ENCODE results near the gene GGT6. TPM values are rescaled to one million over a fixed set of nuclear protein-coding genes. Genes with fewer than 3 reads are reported as not detected.

The GGT6 gene
- total RNA-seq, 2 donors from 2014 or later, result 158 to 163 TPM

DNA sequence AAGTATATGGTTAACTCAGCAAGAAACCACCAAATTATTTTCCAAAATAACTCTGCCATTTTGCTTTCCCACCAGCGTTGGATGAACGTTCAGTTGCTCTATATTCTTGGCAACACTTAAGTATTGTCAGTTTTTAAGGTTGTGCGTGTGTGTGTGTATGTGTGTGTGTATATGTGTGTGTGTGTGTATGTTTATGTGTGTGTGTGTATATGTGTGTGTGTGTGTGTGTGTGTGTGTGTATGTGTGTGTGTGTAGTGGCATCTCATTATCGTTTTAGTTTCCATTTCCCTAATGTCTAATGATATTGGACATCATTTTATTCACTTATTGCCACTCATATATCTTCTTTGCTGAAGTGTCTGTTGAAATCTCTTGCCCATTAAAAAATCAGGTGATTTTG, 12.7 kb upstream of the GGT6 start:
- intact Hi-C loops (cut with DNase I), result no loop called here
- no peaks in the 10 kb centered on the region for H3K4me1 ChIP-seq
- no peaks in the 10 kb centered on the region for H3K36me3 ChIP-seq
- no peaks in the 10 kb centered on the region for H3K9me3 ChIP-seq
- H3K27ac ChIP-seq, result no peak overlapping the region
- TF ChIP-seq, protein P1, sequence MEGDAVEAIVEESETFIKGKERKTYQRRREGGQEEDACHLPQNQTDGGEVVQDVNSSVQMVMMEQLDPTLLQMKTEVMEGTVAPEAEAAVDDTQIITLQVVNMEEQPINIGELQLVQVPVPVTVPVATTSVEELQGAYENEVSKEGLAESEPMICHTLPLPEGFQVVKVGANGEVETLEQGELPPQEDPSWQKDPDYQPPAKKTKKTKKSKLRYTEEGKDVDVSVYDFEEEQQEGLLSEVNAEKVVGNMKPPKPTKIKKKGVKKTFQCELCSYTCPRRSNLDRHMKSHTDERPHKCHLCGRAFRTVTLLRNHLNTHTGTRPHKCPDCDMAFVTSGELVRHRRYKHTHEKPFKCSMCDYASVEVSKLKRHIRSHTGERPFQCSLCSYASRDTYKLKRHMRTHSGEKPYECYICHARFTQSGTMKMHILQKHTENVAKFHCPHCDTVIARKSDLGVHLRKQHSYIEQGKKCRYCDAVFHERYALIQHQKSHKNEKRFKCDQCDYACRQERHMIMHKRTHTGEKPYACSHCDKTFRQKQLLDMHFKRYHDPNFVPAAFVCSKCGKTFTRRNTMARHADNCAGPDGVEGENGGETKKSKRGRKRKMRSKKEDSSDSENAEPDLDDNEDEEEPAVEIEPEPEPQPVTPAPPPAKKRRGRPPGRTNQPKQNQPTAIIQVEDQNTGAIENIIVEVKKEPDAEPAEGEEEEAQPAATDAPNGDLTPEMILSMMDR (IDR thresholded peaks at IDR 0.05), result no peak
- no peak overlapping the region for H3K9ac ChIP-seq (ENCODE audit: low read depth in 2 of 2, low read length in 2 of 2)
- H3K4me3 ChIP-seq, result no peak overlapping the region
- no peak for DNase-seq
- no peaks in the 10 kb centered on the region for H3K27me3 ChIP-seq

- DNase-seq, result no peak
- intact Hi-C loops (cut with DNase I), result no loop called here
- Histone ChIP-seq H3K27me3 (no peaks in the 10 kb centered on the region), H3K4me1 (no peaks in the 10 kb centered on the region), H3K9me3 (no peaks in the 10 kb centered on the region), H3K27ac (no peak overlapping the region), H3K36me3 (no peaks in the 10 kb centered on the region), H3K9ac (ENCODE audit: low read depth in 2 of 2, low read length in 2 of 2) (no peak overlapping the region), H3K4me3 (no peak overlapping the region)
- TF ChIP-seq, protein P1 (IDR thresholded peaks at IDR 0.05), result no peak
Observed at GRCh38 chr17:4572131-4572530, 11.8 kb upstream of the GGT6 start.

DNA sequence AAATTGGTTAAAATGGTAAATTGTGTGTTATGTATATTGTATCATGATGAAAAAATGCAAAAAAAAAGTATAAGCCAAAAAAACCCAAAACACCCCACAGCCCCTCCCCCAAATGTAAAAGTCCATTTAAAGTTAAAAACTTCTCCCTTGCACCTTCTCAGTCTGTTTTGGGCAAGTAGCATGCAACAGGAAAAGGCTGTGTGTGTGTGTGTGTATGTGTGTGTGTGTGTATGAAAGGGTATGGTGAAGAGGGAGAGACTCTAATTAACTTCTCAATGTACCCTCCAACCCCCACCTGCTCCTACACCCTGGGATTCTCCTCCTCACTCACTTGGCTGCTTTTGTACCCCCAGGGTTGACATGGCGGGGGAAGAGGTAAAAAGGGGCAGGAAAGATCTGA, 9.2 kb upstream of the GGT6 start:
- no peaks in the 10 kb centered on the region for H3K9me3 ChIP-seq
- H3K4me3 ChIP-seq, result no peak overlapping the region
- intact Hi-C loops (cut with DNase I), result no loop called here
- H3K4me1 ChIP-seq, result no peaks in the 10 kb centered on the region
- H3K27ac ChIP-seq, result no peak overlapping the region
- TF ChIP-seq, protein P1 (IDR thresholded peaks at IDR 0.05), result no peak
- H3K9ac ChIP-seq (ENCODE audit: low read depth in 2 of 2, low read length in 2 of 2), result no peak overlapping the region
- no peaks in the 10 kb centered on the region for H3K27me3 ChIP-seq
- H3K36me3 ChIP-seq, result no peaks in the 10 kb centered on the region
- DNase-seq, result no peak

DNA sequence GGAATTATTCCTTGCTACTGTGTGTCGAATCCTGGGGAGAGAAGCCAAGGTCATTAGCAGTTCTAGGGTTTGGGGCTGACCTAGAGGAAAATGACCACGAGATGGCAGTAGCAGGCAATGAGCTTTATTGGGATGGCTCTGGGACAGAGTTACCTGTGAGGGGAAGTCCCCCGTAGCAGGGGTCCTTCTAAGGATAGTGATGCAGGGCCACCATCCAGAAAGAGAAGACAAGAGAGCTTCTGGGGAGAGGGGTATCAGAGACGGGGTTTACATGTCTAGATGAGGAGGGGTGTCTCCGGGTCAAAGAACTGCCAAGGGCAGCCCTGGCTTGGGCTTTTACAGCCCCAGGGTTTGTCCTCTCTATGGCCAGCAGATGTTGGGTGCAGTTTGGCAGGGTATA, 6.4 kb upstream of the GGT6 start:
- H3K9ac ChIP-seq (ENCODE audit: low read depth in 2 of 2, low read length in 2 of 2), result no peak overlapping the region
- H3K4me1 ChIP-seq, result peaks cover 4% of the 10 kb centered on the region
- DNase-seq, result peak; percentile 78
- H3K27me3 ChIP-seq, result no peaks in the 10 kb centered on the region
- H3K27ac ChIP-seq, result no peak overlapping the region
- H3K9me3 ChIP-seq, result no peaks in the 10 kb centered on the region
- no peaks in the 10 kb centered on the region for H3K36me3 ChIP-seq
- H3K4me3 ChIP-seq, result no peak overlapping the region
- TF ChIP-seq, protein P1 (IDR thresholded peaks at IDR 0.05), result peak; percentile 63
- intact Hi-C loops (cut with DNase I), result loop anchor here (2.0 kb wide), 1 partner anchor 58 kb away; no protein-coding TSS in a partner anchor

DNA sequence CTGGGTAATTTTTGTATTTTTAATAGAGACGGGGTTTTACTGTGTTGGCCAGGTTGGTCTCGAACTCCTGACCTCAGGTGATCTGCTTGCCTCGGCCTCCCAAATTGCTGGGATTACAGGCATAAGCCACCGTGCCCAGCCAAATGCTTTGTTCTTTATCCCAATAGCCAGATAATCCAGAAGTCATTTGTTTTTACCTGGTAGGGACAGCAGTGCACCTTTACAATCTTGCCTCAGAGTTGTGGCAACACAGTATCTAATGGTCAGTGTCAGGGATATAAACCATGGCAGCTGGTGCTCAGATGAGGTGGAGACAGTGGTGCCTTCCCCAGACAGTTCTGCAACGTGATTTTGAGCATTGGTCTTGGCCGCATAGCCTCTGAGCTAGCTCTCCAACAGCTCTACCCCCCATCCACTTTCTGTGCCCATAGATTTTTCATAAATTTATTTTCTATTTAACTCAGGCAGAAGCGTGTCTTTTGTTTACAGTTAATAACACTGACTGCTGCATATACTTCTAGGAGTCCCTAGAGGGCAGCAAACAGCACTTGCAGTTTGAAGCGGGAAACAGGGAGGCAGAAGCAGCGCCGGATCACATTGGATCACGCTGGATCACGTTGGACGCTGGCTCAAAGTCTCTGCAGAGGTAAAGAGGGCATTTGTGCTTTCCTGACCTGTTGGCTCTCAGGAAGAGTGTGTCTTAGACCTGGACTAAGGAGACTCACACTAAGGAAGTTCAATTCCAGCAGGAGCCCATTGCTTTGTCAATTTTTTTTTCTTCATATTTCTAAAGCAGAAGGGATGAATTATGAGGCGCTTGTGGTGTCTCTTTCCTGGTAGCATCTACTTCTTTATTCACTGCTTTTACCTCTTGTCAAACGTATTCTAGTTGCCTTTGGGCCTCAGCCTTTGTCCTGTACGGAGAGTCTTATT, 5.1 kb upstream of the GGT6 start:
- H3K9me3 ChIP-seq, result no peaks in the 10 kb centered on the region
- peaks cover 8% of the 10 kb centered on the region for H3K4me1 ChIP-seq
- no peak overlapping the region for H3K9ac ChIP-seq (ENCODE audit: low read depth in 2 of 2, low read length in 2 of 2)
- H3K4me3 ChIP-seq, result no peak overlapping the region
- H3K36me3 ChIP-seq, result no peaks in the 10 kb centered on the region
- intact Hi-C loops (cut with DNase I), result loop anchor here (2.0 kb wide), 1 partner anchor 59 kb away; no protein-coding TSS in a partner anchor
- H3K27me3 ChIP-seq, result no peaks in the 10 kb centered on the region
- TF ChIP-seq, protein P1 (IDR thresholded peaks at IDR 0.05), result peak; percentile 81
- DNase-seq, result peak; percentile 82
- no peak overlapping the region for H3K27ac ChIP-seq

Data from colonic mucosa (tissue), 4 donors.